Effector memory CD4-positive, alpha-beta T cell (primary cell): ENCODE data around the gene IFITM5.

Experiments
- DNase-seq, 3 donors: peaks; one replicate each; pipeline ENCODE4 v3.0.0-alpha.2; 2020
- H3K27ac ChIP-seq: 2 replicates; pipeline ENCODE4 v1.7.0; 2013; ENCODE audit warnings: mild to moderate bottlenecking, low read length, moderate library complexity; ENCODE audit not compliant: insufficient read depth, poor library complexity, severe bottlenecking
- H3K27me3 ChIP-seq: replicated peaks from 2 replicates; pipeline ENCODE4 v1.7.0; 2013; ENCODE audit warnings: mild to moderate bottlenecking, low read length; ENCODE audit not compliant: insufficient read depth, control insufficient read depth, poor library complexity, severe bottlenecking
- H3K36me3 ChIP-seq: 2 replicates; pipeline ENCODE4 v1.7.0; 2013; ENCODE audit warnings: mild to moderate bottlenecking, low read length, moderate library complexity; ENCODE audit not compliant: control insufficient read depth, insufficient read depth
- H3K4me1 ChIP-seq: 2 replicates; pipeline ENCODE4 v1.7.0; 2013; ENCODE audit warnings: low read length, mild to moderate bottlenecking; ENCODE audit not compliant: control insufficient read depth, insufficient read depth, poor library complexity, severe bottlenecking
- H3K4me3 ChIP-seq: 2 replicates; pipeline ENCODE4 v1.7.0; 2013; ENCODE audit warnings: low read length, low read depth, mild to moderate bottlenecking; ENCODE audit not compliant: insufficient read depth, poor library complexity, severe bottlenecking
- H3K9me3 ChIP-seq: 2 replicates; pipeline ENCODE4 v1.7.0; 2013; ENCODE audit warnings: mild to moderate bottlenecking, low read length, moderate library complexity; ENCODE audit not compliant: control insufficient read depth

IFITM5 gene

DNA sequence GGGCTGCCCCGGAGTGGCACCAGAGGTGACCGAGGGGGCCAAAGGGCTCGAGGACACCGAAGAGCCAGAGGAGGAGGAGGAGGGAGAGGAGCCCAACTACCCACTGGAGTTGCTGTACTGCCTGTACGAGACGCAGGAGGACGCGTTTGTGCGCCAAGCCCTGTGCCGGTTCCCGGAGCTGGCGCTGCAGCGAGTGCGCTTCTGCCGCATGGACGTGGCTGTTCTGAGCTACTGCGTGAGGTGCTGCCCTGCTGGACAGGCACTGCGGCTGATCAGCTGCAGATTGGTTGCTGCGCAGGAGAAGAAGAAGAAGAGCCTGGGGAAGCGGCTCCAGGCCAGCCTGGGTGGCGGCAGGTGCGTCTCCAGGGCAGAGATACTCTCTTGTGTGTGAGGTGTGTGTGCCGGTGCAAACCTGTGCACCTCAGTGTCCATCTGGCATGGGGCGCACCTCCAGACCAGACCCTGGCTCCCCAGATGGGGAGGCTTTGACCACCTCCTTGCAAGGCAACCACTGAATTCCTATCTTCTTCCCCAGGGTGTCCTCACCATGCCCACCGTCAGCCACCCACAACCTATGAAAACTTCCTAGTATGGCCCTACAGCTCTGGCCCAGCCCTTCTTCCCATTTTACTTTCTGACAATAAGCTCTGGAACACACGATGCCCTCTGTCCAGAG is 17.7 kb downstream of the IFITM5 start:
- H3K4me1 ChIP-seq, result peaks cover 53% of the 10 kb centered on the region
- H3K27me3 ChIP-seq, result no peaks in the 10 kb centered on the region
- H3K36me3 ChIP-seq, result no peaks in the 10 kb centered on the region
- H3K9me3 ChIP-seq, result no peaks in the 10 kb centered on the region
- DNase-seq, result no peak
- peak overlapping the region; percentile 39 for H3K27ac ChIP-seq
- H3K4me3 ChIP-seq, result peak overlapping the region; percentile 63

DNA sequence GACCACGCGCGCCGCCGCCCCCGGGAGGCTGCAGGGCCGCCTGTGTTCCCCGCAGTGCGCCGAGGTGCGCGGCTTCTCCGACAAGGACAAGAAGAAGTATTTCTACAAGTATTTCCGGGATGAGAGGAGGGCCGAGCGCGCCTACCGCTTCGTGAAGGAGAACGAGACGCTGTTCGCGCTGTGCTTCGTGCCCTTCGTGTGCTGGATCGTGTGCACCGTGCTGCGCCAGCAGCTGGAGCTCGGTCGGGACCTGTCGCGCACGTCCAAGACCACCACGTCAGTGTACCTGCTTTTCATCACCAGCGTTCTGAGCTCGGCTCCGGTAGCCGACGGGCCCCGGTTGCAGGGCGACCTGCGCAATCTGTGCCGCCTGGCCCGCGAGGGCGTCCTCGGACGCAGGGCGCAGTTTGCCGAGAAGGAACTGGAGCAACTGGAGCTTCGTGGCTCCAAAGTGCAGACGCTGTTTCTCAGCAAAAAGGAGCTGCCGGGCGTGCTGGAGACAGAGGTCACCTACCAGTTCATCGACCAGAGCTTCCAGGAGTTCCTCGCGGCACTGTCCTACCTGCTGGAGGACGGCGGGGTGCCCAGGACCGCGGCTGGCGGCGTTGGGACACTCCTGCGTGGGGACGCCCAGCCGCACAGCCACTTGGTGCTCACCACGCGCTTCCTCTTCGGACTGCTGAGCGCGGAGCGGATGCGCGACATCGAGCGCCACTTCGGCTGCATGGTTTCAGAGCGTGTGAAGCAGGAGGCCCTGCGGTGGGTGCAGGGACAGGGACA is 18.4 kb downstream of the IFITM5 start:
- peak overlapping the region; percentile 63 for H3K4me3 ChIP-seq
- DNase-seq, result no peak
- no peaks in the 10 kb centered on the region for H3K36me3 ChIP-seq
- H3K27ac ChIP-seq, result peak overlapping the region; percentile 39
- no peaks in the 10 kb centered on the region for H3K9me3 ChIP-seq
- H3K4me1 ChIP-seq, result peaks cover 45% of the 10 kb centered on the region
- H3K27me3 ChIP-seq, result no peaks in the 10 kb centered on the region

GRCh38 chr11:279966-280705 is 19.2 kb downstream of the IFITM5 start:
- H3K9me3 ChIP-seq, result no peaks in the 10 kb centered on the region
- H3K27ac ChIP-seq, result peak overlapping the region; percentile 38
- no peaks in the 10 kb centered on the region for H3K36me3 ChIP-seq
- H3K4me3 ChIP-seq, result peak overlapping the region; percentile 63
- DNase-seq, result no peak
- H3K4me1 ChIP-seq, result peaks cover 45% of the 10 kb centered on the region
- no peaks in the 10 kb centered on the region for H3K27me3 ChIP-seq

DNA sequence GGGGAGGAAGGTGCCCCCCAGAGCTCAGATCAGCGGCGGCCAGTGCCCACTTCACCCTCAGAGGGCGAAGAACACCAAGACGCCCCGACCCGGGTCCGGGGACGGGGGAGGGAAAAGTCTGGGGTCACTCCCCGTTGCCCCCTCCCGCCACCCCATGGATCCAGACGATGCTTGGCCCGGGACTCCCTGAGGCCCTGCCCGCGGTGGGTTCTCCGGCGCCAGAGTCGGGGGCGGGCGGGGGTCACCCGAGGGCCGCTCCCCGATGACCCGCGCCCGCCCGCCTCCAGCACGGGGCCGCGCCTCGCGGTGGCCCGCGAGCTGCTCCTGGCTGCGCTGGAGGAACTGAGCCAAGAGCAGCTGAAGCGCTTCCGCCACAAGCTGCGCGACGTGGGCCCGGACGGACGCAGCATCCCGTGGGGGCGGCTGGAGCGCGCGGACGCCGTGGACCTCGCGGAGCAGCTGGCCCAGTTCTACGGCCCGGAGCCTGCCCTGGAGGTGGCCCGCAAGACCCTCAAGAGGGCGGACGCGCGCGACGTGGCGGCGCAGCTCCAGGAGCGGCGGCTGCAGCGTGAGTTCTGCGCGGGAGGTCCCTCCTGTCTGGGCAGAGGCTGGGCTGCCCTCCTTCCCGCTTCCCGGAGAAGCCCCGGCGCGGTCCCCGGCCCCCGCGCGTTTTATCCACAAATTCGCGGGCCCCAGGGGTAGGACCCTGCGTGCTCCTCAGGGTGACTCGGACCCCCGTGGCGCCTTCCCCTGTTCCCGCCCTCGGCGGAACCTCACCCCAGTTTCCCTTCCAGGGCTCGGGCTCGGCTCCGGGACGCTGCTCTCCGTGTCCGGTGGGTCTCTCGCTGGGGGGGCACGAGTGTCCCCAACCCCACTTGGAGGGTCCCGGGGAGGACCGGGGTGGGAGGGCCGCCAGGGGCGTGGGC is 20.0 kb downstream of the IFITM5 start:
- H3K36me3 ChIP-seq, result no peaks in the 10 kb centered on the region
- H3K27me3 ChIP-seq, result no peaks in the 10 kb centered on the region
- no peak for DNase-seq
- H3K27ac ChIP-seq, result peak overlapping the region; percentile 38
- peak overlapping the region; percentile 63 for H3K4me3 ChIP-seq
- H3K4me1 ChIP-seq, result peaks cover 45% of the 10 kb centered on the region
- H3K9me3 ChIP-seq, result no peaks in the 10 kb centered on the region

DNA sequence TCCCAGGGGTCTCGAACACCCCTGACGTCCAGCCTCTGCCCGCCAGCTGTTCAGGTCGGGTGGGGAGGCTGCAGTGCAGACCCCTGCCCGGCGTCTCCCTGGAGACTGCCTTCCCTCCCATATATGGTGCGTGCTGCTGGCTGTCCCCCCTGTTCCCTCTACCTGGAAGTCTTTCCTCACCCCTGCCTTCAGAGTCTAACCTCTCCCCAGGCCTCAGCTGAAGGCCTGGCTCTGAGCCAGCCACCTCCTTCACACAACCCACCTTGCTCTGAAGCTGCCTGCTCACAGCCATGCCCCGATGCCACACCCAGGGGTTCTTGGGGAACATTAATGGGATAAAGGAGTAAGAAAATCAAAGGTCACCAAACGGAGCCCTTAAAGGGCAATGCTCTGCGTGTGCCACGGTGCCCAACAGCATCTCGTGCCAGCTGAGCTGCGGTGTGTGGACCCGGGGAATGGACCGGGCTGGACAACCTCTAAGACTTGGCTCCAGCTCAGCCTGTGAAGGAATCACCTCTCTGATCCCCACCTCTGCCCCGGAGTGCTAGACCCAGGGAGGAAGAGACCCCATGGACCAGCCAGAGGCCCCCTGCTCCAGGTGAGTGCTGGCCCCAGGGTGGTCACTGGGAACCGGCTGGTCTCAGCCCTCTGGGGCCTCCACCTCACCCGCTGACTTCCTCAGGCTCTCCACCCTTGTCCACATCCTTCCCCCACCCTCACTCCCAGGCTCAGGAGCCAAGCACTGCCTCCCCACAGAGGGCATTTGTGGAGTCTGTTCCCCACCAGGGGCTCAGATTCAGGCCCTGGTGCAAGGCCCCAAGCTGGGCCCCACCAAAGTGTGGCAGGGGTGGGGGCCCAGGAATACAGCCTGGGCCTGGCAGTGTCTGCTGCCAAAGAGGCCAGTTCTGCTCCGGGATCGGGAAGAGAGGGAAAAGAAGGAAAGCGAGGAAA is 21.1 kb downstream of the IFITM5 start, which contains the start of gene NLRP6:
NLRP6 (plus strand) TSS at position 407 of the 951 bp plus-strand sequence; CDS start at position 570, 163 bp downstream.
- Histone ChIP-seq H3K9me3 (no peaks in the 10 kb centered on the region), H3K36me3 (no peaks in the 10 kb centered on the region), H3K27me3 (no peaks in the 10 kb centered on the region), H3K27ac (peak within 1 kb of the TSS; percentile 38), H3K4me3 (peak within 1 kb of the TSS; percentile 63), H3K4me1 (peaks cover 45% of the 10 kb centered on the region)
- no peak for DNase-seq

GRCh38 chr11:276219-276618 is 23.1 kb downstream of the IFITM5 start:
- peaks cover 27% of the 10 kb centered on the region for H3K4me1 ChIP-seq
- H3K4me3 ChIP-seq, result no peak overlapping the region
- H3K27ac ChIP-seq, result no peak overlapping the region
- no peaks in the 10 kb centered on the region for H3K36me3 ChIP-seq
- H3K27me3 ChIP-seq, result no peaks in the 10 kb centered on the region
- no peaks in the 10 kb centered on the region for H3K9me3 ChIP-seq
- no peak for DNase-seq

DNA sequence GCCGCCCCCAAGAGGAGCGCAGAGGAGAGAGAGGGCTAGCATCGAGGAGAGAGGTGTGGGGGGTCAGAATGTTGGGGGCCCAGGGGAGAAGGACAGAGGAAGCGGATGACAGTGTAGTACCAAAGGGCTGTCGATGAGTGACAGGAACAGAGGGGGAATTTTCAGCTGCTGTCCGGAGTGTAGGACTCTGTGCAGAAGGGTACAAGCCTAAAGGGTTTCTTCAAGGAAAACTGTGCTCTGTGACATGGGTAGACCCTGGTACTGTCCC is 26.5 kb downstream of the IFITM5 start:
- no peak for DNase-seq
- Histone ChIP-seq H3K27ac (no peak overlapping the region), H3K27me3 (no peaks in the 10 kb centered on the region), H3K4me1 (peaks cover 15% of the 10 kb centered on the region), H3K4me3 (no peak overlapping the region), H3K9me3 (no peaks in the 10 kb centered on the region), H3K36me3 (no peaks in the 10 kb centered on the region)

DNA sequence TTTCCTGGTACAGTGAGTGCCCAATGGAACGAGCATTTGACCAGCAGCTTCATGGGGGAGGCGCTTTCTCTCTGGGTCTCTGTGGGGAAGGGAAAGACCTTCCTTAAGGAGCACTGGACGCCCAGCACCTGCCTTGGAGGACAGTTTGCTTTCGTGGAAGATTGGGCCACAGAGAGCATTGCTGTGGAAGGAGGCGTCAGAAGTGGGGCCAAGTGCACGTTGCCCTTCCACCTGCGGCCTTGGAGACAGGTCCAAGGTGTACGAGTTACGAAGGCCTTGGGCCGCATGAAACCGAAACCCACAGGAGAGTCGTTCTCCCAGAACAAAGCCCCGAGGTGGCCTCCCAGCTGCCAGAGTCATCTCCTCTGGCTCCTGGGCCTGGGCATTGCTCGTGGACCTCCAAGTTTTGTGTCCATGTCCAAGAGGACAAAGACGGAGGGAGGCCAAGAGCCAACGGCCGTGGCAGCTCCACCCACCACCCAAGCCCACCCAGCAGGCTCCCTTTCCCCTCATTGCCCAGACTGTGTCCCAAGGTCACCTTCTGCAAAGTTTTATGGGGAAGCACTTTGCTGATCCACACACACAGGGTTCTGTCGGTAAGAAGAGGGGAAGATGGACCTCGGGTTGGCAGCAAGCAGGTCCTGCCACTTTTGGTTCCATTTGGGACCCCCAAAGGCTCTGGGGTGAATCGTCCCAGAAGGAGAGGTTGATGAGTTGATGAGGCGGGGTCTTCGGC is 27.0 kb downstream of the IFITM5 start:
- DNase-seq, result no peak
- Histone ChIP-seq H3K27me3 (no peaks in the 10 kb centered on the region), H3K9me3 (no peaks in the 10 kb centered on the region), H3K4me3 (no peak overlapping the region), H3K4me1 (peaks cover 19% of the 10 kb centered on the region), H3K36me3 (no peaks in the 10 kb centered on the region), H3K27ac (no peak overlapping the region)
